HEK293 (cell line): Measurements from ENCODE around the gene LRP1.
A peak's percentile ranks its signal among the peaks of the same experiment; 100 is the strongest.

ENCODE experiments used
- CTCF ChIA-PET: fragments of 350-600 bp; formaldehyde crosslinking; extraction: SDS; loops from one replicate; lab custom pipeline; 2021; ENCODE audit warnings: antibody characterized with exemption; lab: Yijun Ruan, JAX
- POLR2A ChIA-PET: fragments of 300-600 bp; formaldehyde crosslinking; extraction: SDS; loops from one replicate; lab custom pipeline; 2020; ENCODE audit warnings: antibody characterized with exemption, inconsistent platforms; lab: Yijun Ruan, JAX
- H3K27ac ChIP-seq: fragments of 200-500 bp; sonication (Bioruptor generic); 2 replicates; pipeline ENCODE4 v1.5.1; 2014; ENCODE audit warnings: low read depth, low read length, control low read depth, inconsistent platforms; ENCODE audit errors: extremely low read depth
- H3K36me3 ChIP-seq, 2 experiments: fragments of 200-500 bp in 1 of 2; sonication (Bioruptor generic) in 1 of 2; 1 replicate in 1 of 2; 2 replicates in 1 of 2; pipeline ENCODE4 v1.5.1; 2014 to 2017; ENCODE audit warnings: inconsistent platforms in 2 of 2, low read length in 2 of 2; ENCODE audit not compliant: control insufficient read depth in 2 of 2, insufficient read depth in 1 of 2
- H3K4me1 ChIP-seq: fragments of 200-500 bp; sonication (Bioruptor generic); 2 replicates; pipeline ENCODE4 v1.5.1; 2014; ENCODE audit warnings: mild to moderate bottlenecking, low read length, inconsistent platforms; ENCODE audit not compliant: control insufficient read depth, insufficient read depth
- H3K4me3 ChIP-seq: 2 replicates; pipeline ENCODE4 v1.5.1; 2011; ENCODE audit warnings: low read depth, mild to moderate bottlenecking, control low read depth, low read length, moderate library complexity
- H3K9me3 ChIP-seq: fragments of 200-500 bp; sonication (Bioruptor generic); 2 replicates; pipeline ENCODE4 v1.5.1; 2014; ENCODE audit warnings: low read depth, low read length, inconsistent platforms; ENCODE audit not compliant: control insufficient read depth, insufficient read depth
- BCL11A ChIP-seq: fragments of 450-650 bp; formaldehyde crosslinking; IDR thresholded peaks from 2 replicates; pipeline ENCODE4 v1.5.1; 2016; ENCODE audit warnings: low read depth, missing biosample characterization, missing genetic modification characterization
- IKZF3 ChIP-seq: fragments of 450-650 bp; IDR thresholded peaks from 2 replicates; pipeline ENCODE4 v1.5.0; 2018; ENCODE audit warnings: missing biosample characterization, mild to moderate bottlenecking, missing genetic modification characterization, moderate library complexity
- KLF1 ChIP-seq: fragments of 450-650 bp; formaldehyde crosslinking; IDR thresholded peaks from 2 replicates; pipeline ENCODE4 v1.5.1; 2016; ENCODE audit warnings: missing biosample characterization, missing genetic modification characterization
- KLF16 ChIP-seq: fragments of 450-650 bp; formaldehyde crosslinking; IDR thresholded peaks from 2 replicates; pipeline ENCODE4 v1.5.1; 2017; ENCODE audit warnings: missing biosample characterization, missing genetic modification characterization
- KLF9 ChIP-seq: fragments of 450-650 bp; formaldehyde crosslinking; IDR thresholded peaks from 2 replicates; pipeline ENCODE4 v1.5.1; 2016; ENCODE audit warnings: missing biosample characterization, missing genetic modification characterization, low read depth
- ZBTB17 ChIP-seq: fragments of 450-650 bp; formaldehyde crosslinking; IDR thresholded peaks from 2 replicates; pipeline ENCODE4 v1.5.1; 2016; ENCODE audit warnings: missing biosample characterization, missing genetic modification characterization
- ZBTB48 ChIP-seq: fragments of 450-650 bp; formaldehyde crosslinking; IDR thresholded peaks from 2 replicates; pipeline ENCODE4 v1.5.1; 2016; ENCODE audit warnings: missing biosample characterization, missing genetic modification characterization
- ZEB2 ChIP-seq: fragments of 450-650 bp; formaldehyde crosslinking; IDR thresholded peaks from 2 replicates; pipeline ENCODE4 v1.5.1; 2016; ENCODE audit warnings: missing biosample characterization, missing genetic modification characterization
- ZNF132 ChIP-seq: fragments of 450-650 bp; formaldehyde crosslinking; IDR thresholded peaks from 2 replicates; pipeline ENCODE4 v1.5.1; 2017; ENCODE audit warnings: missing biosample characterization, missing genetic modification characterization, borderline replicate concordance
- ZNF239 ChIP-seq: fragments of 450-650 bp; formaldehyde crosslinking; IDR thresholded peaks from 2 replicates; pipeline ENCODE4 v1.5.1; 2016; ENCODE audit warnings: missing biosample characterization, missing genetic modification characterization
- ZNF394 ChIP-seq: fragments of 450-650 bp; formaldehyde crosslinking; IDR thresholded peaks from 2 replicates; pipeline ENCODE4 v1.5.1; 2016; ENCODE audit warnings: missing biosample characterization, missing genetic modification characterization, mild to moderate bottlenecking, moderate library complexity, borderline replicate concordance
- ZNF596 ChIP-seq: fragments of 450-650 bp; IDR thresholded peaks from 2 replicates; pipeline ENCODE4 v1.5.0; 2018; ENCODE audit warnings: missing biosample characterization, mild to moderate bottlenecking, missing genetic modification characterization, moderate library complexity
- ZNF654 ChIP-seq: fragments of 450-650 bp; formaldehyde crosslinking; IDR thresholded peaks from 2 replicates; pipeline ENCODE4 v1.5.1; 2016; ENCODE audit warnings: low read depth, missing biosample characterization, missing genetic modification characterization
- ZNF670 ChIP-seq: fragments of 450-650 bp; formaldehyde crosslinking; IDR thresholded peaks from 2 replicates; pipeline ENCODE4 v1.5.1; 2016; ENCODE audit warnings: missing biosample characterization, missing genetic modification characterization, low read depth
- ZNF707 ChIP-seq: fragments of 450-650 bp; formaldehyde crosslinking; IDR thresholded peaks from 2 replicates; pipeline ENCODE4 v1.5.1; 2016; ENCODE audit warnings: missing biosample characterization, missing genetic modification characterization
- ZNF76 ChIP-seq: fragments of 450-650 bp; formaldehyde crosslinking; IDR thresholded peaks from 2 replicates; pipeline ENCODE4; 2016; ENCODE audit warnings: low read depth, missing biosample characterization, missing genetic modification characterization, borderline replicate concordance
- TF ChIP-seq, protein P1 (sequence below): fragments of 450-650 bp; formaldehyde crosslinking; IDR thresholded peaks from 2 replicates; pipeline ENCODE4 v1.5.0; 2017; ENCODE audit warnings: missing biosample characterization, missing genetic modification characterization, borderline replicate concordance
- TF ChIP-seq, protein P2 (sequence below): fragments of 450-650 bp; formaldehyde crosslinking; IDR thresholded peaks from 2 replicates; pipeline ENCODE4 v1.5.1; 2016; ENCODE audit warnings: missing biosample characterization, missing genetic modification characterization
- TF ChIP-seq, protein P3 (sequence below): fragments of 450-650 bp; formaldehyde crosslinking; IDR thresholded peaks from 2 replicates; pipeline ENCODE4 v1.5.1; 2016; ENCODE audit warnings: missing biosample characterization, missing genetic modification characterization
- TF ChIP-seq, protein P4 (sequence below): fragments of 450-650 bp; formaldehyde crosslinking; IDR thresholded peaks from 2 replicates; pipeline ENCODE4 v1.5.1; 2017; ENCODE audit warnings: missing biosample characterization, mild to moderate bottlenecking, missing genetic modification characterization, moderate library complexity

Gene LRP1

DNA sequence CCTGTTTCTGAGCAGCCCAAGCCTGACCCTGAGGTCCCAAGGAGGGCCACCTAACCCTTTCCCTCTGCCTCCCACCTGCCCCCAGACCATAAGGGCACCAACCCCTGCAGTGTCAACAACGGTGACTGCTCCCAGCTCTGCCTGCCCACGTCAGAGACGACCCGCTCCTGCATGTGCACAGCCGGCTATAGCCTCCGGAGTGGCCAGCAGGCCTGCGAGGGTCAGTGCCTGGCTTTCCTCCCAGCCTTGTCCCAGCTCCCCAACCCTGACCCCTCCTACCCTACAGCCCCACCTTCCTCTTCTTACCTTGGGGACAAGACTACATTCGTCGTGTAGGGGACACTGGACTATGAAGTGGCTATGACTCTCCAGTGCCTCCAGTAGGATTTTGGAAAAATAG is 52.8 kb downstream of the LRP1 start:
- H3K9me3 ChIP-seq: no peaks in the 10 kb centered on the region
- no peak overlapping the region for H3K27ac ChIP-seq
- POLR2A ChIA-PET: interaction anchor here (2.5 kb wide), 1 partner anchor 53 kb away, joined by 8 read pairs; the partner anchor contains the start of gene LRP1
- CTCF ChIA-PET: interaction anchor here (0.9 to 10.4 kb wide), 11 partner anchors 9 to 119 kb away, joined by 3 to 141 read pairs (median 5); partner anchors contain the start of gene LRP1
- H3K36me3 ChIP-seq: peaks cover 0 to 83% of the 10 kb centered on the region in 2 experiments; a peak in 1 of 3 replicates
- TF ChIP-seq KLF9 (no peak), BCL11A (no peak), ZNF596 (tag by site-specific recombination) (no peak), ZNF132 (tag by site-specific recombination) (no peak), ZNF707 (tag by site-specific recombination) (no peak), ZNF394 (no peak)
- H3K4me3 ChIP-seq: no peak overlapping the region
- no peaks in the 10 kb centered on the region for H3K4me1 ChIP-seq

DNA sequence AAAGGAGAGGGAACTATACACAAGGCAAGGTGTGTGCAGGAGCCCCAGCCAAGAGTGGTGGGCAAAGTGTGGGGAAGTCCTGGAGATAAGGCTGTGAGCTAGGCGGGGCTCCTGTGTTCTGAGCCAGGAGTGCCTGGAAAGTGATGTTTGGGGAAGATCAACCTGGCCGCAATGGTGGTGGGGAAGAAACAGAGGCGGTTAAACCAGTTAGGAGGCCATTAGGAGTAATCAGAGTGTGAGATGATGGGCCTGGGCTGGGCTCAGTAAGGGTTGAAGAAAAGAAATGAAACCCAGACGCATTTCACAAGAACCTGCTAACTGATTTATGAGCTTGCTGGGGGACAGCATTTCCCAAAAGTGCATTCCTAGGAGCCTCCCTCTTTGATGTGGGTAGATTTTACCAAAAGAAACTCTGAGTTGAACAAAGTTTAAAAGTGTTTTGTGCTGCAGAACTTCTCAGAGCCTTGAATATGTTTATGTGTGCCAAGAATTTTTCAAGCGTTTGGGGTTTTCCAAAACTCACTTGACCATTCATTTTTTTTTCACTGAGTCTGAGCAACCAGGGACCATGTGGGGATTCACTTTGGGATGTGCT is 53.4 kb downstream of the LRP1 start:
- CTCF ChIA-PET: interaction anchor here (0.6 to 10.4 kb wide), 14 partner anchors 9 to 119 kb away, joined by 3 to 141 read pairs (median 5); partner anchors contain the start of gene LRP1
- no peak overlapping the region for H3K4me3 ChIP-seq
- POLR2A ChIA-PET: interaction anchor here (2.5 kb wide), 1 partner anchor 54 kb away, joined by 8 read pairs; the partner anchor contains the start of gene LRP1
- no peaks in the 10 kb centered on the region for H3K9me3 ChIP-seq
- peak; percentile 80; the same call in 1 of the 2 replicates for TF ChIP-seq ZNF239 (tag by site-specific recombination)
- no peak for TF ChIP-seq ZNF670
- TF ChIP-seq ZNF76: no peak
- TF ChIP-seq, protein P1, sequence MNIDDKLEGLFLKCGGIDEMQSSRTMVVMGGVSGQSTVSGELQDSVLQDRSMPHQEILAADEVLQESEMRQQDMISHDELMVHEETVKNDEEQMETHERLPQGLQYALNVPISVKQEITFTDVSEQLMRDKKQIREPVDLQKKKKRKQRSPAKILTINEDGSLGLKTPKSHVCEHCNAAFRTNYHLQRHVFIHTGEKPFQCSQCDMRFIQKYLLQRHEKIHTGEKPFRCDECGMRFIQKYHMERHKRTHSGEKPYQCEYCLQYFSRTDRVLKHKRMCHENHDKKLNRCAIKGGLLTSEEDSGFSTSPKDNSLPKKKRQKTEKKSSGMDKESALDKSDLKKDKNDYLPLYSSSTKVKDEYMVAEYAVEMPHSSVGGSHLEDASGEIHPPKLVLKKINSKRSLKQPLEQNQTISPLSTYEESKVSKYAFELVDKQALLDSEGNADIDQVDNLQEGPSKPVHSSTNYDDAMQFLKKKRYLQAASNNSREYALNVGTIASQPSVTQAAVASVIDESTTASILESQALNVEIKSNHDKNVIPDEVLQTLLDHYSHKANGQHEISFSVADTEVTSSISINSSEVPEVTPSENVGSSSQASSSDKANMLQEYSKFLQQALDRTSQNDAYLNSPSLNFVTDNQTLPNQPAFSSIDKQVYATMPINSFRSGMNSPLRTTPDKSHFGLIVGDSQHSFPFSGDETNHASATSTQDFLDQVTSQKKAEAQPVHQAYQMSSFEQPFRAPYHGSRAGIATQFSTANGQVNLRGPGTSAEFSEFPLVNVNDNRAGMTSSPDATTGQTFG (tag by site-specific recombination): no peak
- H3K4me1 ChIP-seq: no peaks in the 10 kb centered on the region
- peaks cover 0 to 83% of the 10 kb centered on the region in 2 experiments; a peak in 1 of 3 replicates for H3K36me3 ChIP-seq
- no peak overlapping the region for H3K27ac ChIP-seq

DNA sequence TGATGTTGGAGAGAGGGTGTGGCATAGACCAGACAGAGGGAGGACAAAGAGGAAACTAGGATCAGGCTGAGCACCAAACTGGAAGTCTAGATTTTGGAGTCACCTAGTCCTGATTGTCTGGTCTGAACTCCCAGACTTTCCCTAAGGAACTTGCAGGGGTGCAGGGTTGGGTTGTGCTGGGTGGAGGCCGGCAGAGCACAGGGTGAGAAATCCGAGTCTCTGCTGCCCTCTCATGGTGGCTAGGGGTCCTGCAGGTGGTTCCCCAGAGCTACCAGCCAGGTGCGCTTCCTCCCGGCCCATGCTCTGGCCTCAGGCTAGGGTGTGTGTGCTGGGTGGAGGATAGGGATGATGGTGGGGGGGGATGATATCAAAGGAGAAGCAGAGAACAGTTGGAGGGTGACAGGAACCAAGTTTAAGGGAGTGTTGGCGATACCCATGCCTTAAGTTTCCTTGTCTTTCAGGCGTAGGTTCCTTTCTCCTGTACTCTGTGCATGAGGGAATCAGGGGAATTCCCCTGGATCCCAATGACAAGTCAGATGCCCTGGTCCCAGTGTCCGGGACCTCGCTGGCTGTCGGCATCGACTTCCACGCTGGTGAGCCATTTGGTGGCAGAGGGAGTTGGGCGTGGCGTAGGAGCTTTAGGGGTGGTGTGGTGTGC is 54.8 kb downstream of the LRP1 start:
- peaks cover 0 to 85% of the 10 kb centered on the region in 2 experiments; a peak in 1 of 3 replicates for H3K36me3 ChIP-seq
- ChIA-PET POLR2A (interaction anchor here (1.4 to 2.5 kb wide), 2 partner anchors 55 to 71 kb away, joined by 3 to 8 read pairs; partner anchors contain the start of gene LRP1), CTCF (interaction anchor here (0.6 to 10.4 kb wide), 18 partner anchors 11 to 585 kb away, joined by 3 to 141 read pairs (median 4); partner anchors contain the start of genes INHBE, LRP1, NEMP1 and SHMT2)
- H3K9me3 ChIP-seq: no peaks in the 10 kb centered on the region
- H3K27ac ChIP-seq: no peak overlapping the region
- no peaks in the 10 kb centered on the region for H3K4me1 ChIP-seq
- no peak overlapping the region for H3K4me3 ChIP-seq
- TF ChIP-seq, protein P2, sequence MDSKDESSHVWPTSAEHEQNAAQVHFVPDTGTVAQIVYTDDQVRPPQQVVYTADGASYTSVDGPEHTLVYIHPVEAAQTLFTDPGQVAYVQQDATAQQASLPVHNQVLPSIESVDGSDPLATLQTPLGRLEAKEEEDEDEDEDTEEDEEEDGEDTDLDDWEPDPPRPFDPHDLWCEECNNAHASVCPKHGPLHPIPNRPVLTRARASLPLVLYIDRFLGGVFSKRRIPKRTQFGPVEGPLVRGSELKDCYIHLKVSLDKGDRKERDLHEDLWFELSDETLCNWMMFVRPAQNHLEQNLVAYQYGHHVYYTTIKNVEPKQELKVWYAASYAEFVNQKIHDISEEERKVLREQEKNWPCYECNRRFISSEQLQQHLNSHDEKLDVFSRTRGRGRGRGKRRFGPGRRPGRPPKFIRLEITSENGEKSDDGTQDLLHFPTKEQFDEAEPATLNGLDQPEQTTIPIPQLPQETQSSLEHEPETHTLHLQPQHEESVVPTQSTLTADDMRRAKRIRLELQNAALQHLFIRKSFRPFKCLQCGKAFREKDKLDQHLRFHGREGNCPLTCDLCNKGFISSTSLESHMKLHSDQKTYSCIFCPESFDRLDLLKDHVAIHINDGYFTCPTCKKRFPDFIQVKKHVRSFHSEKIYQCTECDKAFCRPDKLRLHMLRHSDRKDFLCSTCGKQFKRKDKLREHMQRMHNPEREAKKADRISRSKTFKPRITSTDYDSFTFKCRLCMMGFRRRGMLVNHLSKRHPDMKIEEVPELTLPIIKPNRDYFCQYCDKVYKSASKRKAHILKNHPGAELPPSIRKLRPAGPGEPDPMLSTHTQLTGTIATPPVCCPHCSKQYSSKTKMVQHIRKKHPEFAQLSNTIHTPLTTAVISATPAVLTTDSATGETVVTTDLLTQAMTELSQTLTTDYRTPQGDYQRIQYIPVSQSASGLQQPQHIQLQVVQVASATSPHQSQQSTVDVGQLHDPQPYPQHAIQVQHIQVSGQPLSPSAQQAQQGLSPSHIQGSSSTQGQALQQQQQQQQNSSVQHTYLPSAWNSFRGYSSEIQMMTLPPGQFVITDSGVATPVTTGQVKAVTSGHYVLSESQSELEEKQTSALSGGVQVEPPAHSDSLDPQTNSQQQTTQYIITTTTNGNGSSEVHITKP (tag by site-specific recombination): peak; percentile 41; the same call in 1 of the 2 replicates
- peak; percentile 89 for TF ChIP-seq KLF1 (tag by site-specific recombination)
- TF ChIP-seq, protein P3, sequence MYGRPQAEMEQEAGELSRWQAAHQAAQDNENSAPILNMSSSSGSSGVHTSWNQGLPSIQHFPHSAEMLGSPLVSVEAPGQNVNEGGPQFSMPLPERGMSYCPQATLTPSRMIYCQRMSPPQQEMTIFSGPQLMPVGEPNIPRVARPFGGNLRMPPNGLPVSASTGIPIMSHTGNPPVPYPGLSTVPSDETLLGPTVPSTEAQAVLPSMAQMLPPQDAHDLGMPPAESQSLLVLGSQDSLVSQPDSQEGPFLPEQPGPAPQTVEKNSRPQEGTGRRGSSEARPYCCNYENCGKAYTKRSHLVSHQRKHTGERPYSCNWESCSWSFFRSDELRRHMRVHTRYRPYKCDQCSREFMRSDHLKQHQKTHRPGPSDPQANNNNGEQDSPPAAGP (tag by site-specific recombination): peak; percentile 83
- TF ChIP-seq ZNF654: peak; percentile 86
- no peak for TF ChIP-seq KLF16
- TF ChIP-seq ZBTB48: 0 out of 2 replicates have a peak, but pooled peaks have one; percentile 66
- TF ChIP-seq ZBTB17 (tag by site-specific recombination): peak; percentile 92
- TF ChIP-seq, protein P4, sequence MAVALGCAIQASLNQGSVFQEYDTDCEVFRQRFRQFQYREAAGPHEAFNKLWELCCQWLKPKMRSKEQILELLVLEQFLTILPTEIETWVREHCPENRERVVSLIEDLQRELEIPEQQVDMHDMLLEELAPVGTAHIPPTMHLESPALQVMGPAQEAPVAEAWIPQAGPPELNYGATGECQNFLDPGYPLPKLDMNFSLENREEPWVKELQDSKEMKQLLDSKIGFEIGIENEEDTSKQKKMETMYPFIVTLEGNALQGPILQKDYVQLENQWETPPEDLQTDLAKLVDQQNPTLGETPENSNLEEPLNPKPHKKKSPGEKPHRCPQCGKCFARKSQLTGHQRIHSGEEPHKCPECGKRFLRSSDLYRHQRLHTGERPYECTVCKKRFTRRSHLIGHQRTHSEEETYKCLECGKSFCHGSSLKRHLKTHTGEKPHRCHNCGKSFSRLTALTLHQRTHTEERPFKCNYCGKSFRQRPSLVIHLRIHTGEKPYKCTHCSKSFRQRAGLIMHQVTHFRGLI (tag by site-specific recombination): no peak
- TF ChIP-seq IKZF3: peak; percentile 73
- 0 out of 2 replicates have a peak, but pooled peaks have one; percentile 21 for TF ChIP-seq ZEB2 (tag by site-specific recombination)
